GM23338 (cell line): ENCODE data around the gene CCDC174. TPM values are rescaled to one million over a fixed set of nuclear protein-coding genes. Genes with fewer than 3 reads are reported as not detected.

Experiments
- ATAC-seq: fragments of 200-7000 bp; cut with Tn5 transposase; 3 replicates; pipeline ENCODE4 v1.9.1; 2020
- DNase-seq: peaks from one replicate; pipeline ENCODE4 v3.0.0-alpha.2; 2015; ENCODE audit warnings: low spot score
- H2AFZ ChIP-seq: fragments of 200-600 bp; sonication (generic); 2 replicates; pipeline ENCODE4 v1.8.0; 2016; ENCODE audit warnings: antibody characterized with exemption, mild to moderate bottlenecking, moderate library complexity
- H3F3A ChIP-seq: fragments of 200-600 bp; sonication (generic); replicated peaks from 2 replicates; pipeline ENCODE4 v1.8.0; 2017; ENCODE audit warnings: antibody characterized with exemption, mixed run types, low read depth
- H3K27ac ChIP-seq: fragments of 200-600 bp; sonication (generic); 2 replicates; pipeline ENCODE4 v1.6.1; 2016; ENCODE audit warnings: low read depth
- H3K27me3 ChIP-seq: fragments of 200-600 bp; sonication (generic); 2 replicates; pipeline ENCODE4 v1.8.0; 2016; ENCODE audit warnings: mild to moderate bottlenecking, mixed run types, moderate library complexity; ENCODE audit not compliant: insufficient read depth
- H3K36me3 ChIP-seq: fragments of 200-600 bp; sonication (generic); 2 replicates; pipeline ENCODE4 v1.8.0; 2016; ENCODE audit warnings: mild to moderate bottlenecking; ENCODE audit not compliant: insufficient read depth
- H3K4me1 ChIP-seq: fragments of 200-600 bp; sonication (generic); 2 replicates; pipeline ENCODE4 v1.8.0; 2016; ENCODE audit warnings: mild to moderate bottlenecking, moderate library complexity; ENCODE audit not compliant: insufficient read depth
- H3K4me2 ChIP-seq: fragments of 200-600 bp; sonication (generic); 2 replicates; pipeline ENCODE4 v1.7.1; 2017; ENCODE audit warnings: mixed run types
- H3K4me3 ChIP-seq: fragments of 200-600 bp; sonication (generic); 2 replicates; pipeline ENCODE4 v1.6.1; 2016; ENCODE audit warnings: mixed run types
- H3K79me2 ChIP-seq: fragments of 200-600 bp; sonication (generic); replicated peaks from 2 replicates; pipeline ENCODE4 v1.8.0; 2017; ENCODE audit warnings: mild to moderate bottlenecking; ENCODE audit not compliant: insufficient read depth
- H3K9me2 ChIP-seq: fragments of 200-600 bp; sonication (generic); 2 replicates; pipeline ENCODE4 v1.8.0; 2017; ENCODE audit not compliant: insufficient read depth
- H4K20me1 ChIP-seq: fragments of 200-600 bp; sonication (generic); replicated peaks from 2 replicates; pipeline ENCODE4 v1.8.0; 2017; ENCODE audit warnings: mild to moderate bottlenecking; ENCODE audit not compliant: insufficient read depth
- H3K27ac Mint-ChIP-seq: 2 replicates; pipeline ENCODE4 v1.8.0; 2020; ENCODE audit warnings: inconsistent platforms, mild to moderate bottlenecking, moderate library complexity, mixed read lengths
- H3K27me3 Mint-ChIP-seq: 3 replicates; pipeline ENCODE4 v1.8.0; 2022; ENCODE audit warnings: low read depth, mild to moderate bottlenecking, moderate library complexity, mixed read lengths, inconsistent platforms; ENCODE audit not compliant: insufficient read depth, poor library complexity
- H3K36me3 Mint-ChIP-seq: 3 replicates; pipeline ENCODE4 v1.8.0; 2021; ENCODE audit warnings: low read depth, mild to moderate bottlenecking, inconsistent platforms, moderate library complexity, mixed read lengths
- H3K4me1 Mint-ChIP-seq: 3 replicates; pipeline ENCODE4 v1.8.0; 2020; ENCODE audit warnings: mild to moderate bottlenecking, inconsistent platforms, mixed read lengths
- H3K4me3 Mint-ChIP-seq: 3 replicates; pipeline ENCODE4 v1.8.0; 2021; ENCODE audit warnings: moderate library complexity, mild to moderate bottlenecking, inconsistent platforms, mixed read lengths
- H3K9me3 Mint-ChIP-seq: 3 replicates; pipeline ENCODE4 v1.8.0; 2020; ENCODE audit warnings: moderate library complexity, mild to moderate bottlenecking, inconsistent platforms, mixed read lengths
- CREB1 ChIP-seq: fragments of 250-450 bp; sonication (Bioruptor Pico); IDR thresholded peaks from 2 replicates; pipeline ENCODE4 v1.5.0; 2020; ENCODE audit warnings: low read depth, mild to moderate bottlenecking, moderate library complexity
- CTCF ChIP-seq, 2 experiments: fragments of 200-600 bp in 1 of 2; sonication (generic) in 1 of 2; conservative IDR thresholded peaks; 2 replicates each; pipeline versions ENCODE4 v1.5.1 to v1.6.1; 2016 to 2017; ENCODE audit warnings: antibody characterized with exemption in 2 of 2, low read depth in 2 of 2, mild to moderate bottlenecking in 2 of 2, moderate library complexity in 1 of 2
- EZH2 ChIP-seq: fragments of 200-600 bp; sonication (generic); IDR thresholded peaks from one replicate; pipeline ENCODE4 v1.8.0; 2017; ENCODE audit warnings: antibody characterized with exemption, mild to moderate bottlenecking, low read depth; ENCODE audit not compliant: unreplicated experiment
- EZH2phosphoT487 ChIP-seq: fragments of 200-600 bp; sonication (generic); IDR thresholded peaks from one replicate; pipeline ENCODE4 v1.8.1; 2018; ENCODE audit warnings: antibody characterized with exemption; ENCODE audit not compliant: unreplicated experiment
- POLR2AphosphoS5 ChIP-seq: IDR thresholded peaks from 2 replicates; pipeline ENCODE4 v1.6.1; 2016; ENCODE audit warnings: antibody characterized with exemption, low read depth
- REST ChIP-seq: IDR thresholded peaks from one replicate; pipeline ENCODE4 v1.6.1; 2018; ENCODE audit warnings: antibody characterized with exemption; ENCODE audit not compliant: unreplicated experiment
- STAT1 ChIP-seq: IDR thresholded peaks from one replicate; pipeline ENCODE4 v1.6.1; 2016; ENCODE audit warnings: antibody characterized with exemption; ENCODE audit not compliant: unreplicated experiment
- ZNF114 ChIP-seq: fragments of 250-450 bp; sonication (Bioruptor Pico); IDR thresholded peaks from 2 replicates; pipeline ENCODE4 v1.5.0; 2020; ENCODE audit warnings: mild to moderate bottlenecking, moderate library complexity
- ZNF331 ChIP-seq: fragments of 250-450 bp; sonication (Bioruptor Pico); IDR thresholded peaks from 2 replicates; pipeline ENCODE4 v1.5.0; 2020; ENCODE audit warnings: low read depth, mild to moderate bottlenecking, moderate library complexity
- ZNF462 ChIP-seq: fragments of 250-450 bp; sonication (Bioruptor Pico); IDR thresholded peaks from 2 replicates; pipeline ENCODE4 v1.5.0; 2020; ENCODE audit warnings: mild to moderate bottlenecking, moderate library complexity
- polyA plus RNA-seq: library from polyadenylated mRNA; unstranded; fragments of >200 nt; fragmentation: Nextera tagmentation; extraction: Ambion mirVana; gene quantifications from 2 replicates; pipeline ENCODE4 v1.2.1, GENCODE V29; 2016
- total RNA-seq: library from RNA; depleted of rRNA; stranded (reverse); fragments of >200 nt; shearing (Covaris generic); gene quantifications from 2 replicates; pipeline ENCODE4 v1.2.3, GENCODE V29; 2014

Gene CCDC174
- total and polyA plus RNA-seq, 2 experiments from 2014 or later, result 11.2 to 46.3 TPM

GRCh38 chr3:14649466-14649865, 2.1 kb upstream of the CCDC174 start:
- Histone ChIP-seq H3K4me1 (peaks cover 9% of the 10 kb centered on the region; the same call in 1 of the 2 replicates), H3K36me3 (0 out of 2 replicates have a peak, but pooled peaks cover 1% of the 10 kb centered on the region), H3F3A (no peaks in the 10 kb centered on the region), H3K27me3 (no peaks in the 10 kb centered on the region), H3K4me2 (no peak overlapping the region), H3K9me2 (0 out of 2 replicates have a peak, but pooled peaks cover 4% of the 10 kb centered on the region), H4K20me1 (0 out of 2 replicates have a peak, but pooled peaks cover 3% of the 10 kb centered on the region), H3K4me3 (no peak overlapping the region), H3K27ac (no peak overlapping the region), H3K79me2 (peaks cover 18% of the 10 kb centered on the region), H2AFZ (no peak overlapping the region)
- peaks cover 5% of the 10 kb centered on the region; the same call in 2 of the 3 replicates for H3K4me1 Mint-ChIP-seq
- H3K36me3 Mint-ChIP-seq, result no peaks in the 10 kb centered on the region
- ATAC-seq, result no peak
- no peak for DNase-seq
- peaks cover 5% of the 10 kb centered on the region for H3K27me3 Mint-ChIP-seq
- H3K9me3 Mint-ChIP-seq, result peaks cover 2% of the 10 kb centered on the region; the same call in 1 of the 3 replicates
- no peak overlapping the region for H3K27ac Mint-ChIP-seq
- H3K4me3 Mint-ChIP-seq, result no peak overlapping the region
- no peak for TF ChIP-seq POLR2AphosphoS5
- no peak for TF ChIP-seq ZNF114
- TF ChIP-seq ZNF462 (CRISPR knock-in tag), result no peak
- TF ChIP-seq EZH2phosphoT487, result no peak
- TF ChIP-seq CREB1 (CRISPR knock-in tag), result no peak
- TF ChIP-seq CTCF (conservative IDR thresholded peaks at IDR 0.05; ENCODE audit: low read depth in 2 of 2), result no peak
- TF ChIP-seq STAT1, result no peak
- no peak for TF ChIP-seq ZNF331 (CRISPR knock-in tag)
- no peak for TF ChIP-seq REST
- no peak for TF ChIP-seq EZH2
